Measurements from ENCODE around the gene GALNT2.

The GALNT2 gene

DNA sequence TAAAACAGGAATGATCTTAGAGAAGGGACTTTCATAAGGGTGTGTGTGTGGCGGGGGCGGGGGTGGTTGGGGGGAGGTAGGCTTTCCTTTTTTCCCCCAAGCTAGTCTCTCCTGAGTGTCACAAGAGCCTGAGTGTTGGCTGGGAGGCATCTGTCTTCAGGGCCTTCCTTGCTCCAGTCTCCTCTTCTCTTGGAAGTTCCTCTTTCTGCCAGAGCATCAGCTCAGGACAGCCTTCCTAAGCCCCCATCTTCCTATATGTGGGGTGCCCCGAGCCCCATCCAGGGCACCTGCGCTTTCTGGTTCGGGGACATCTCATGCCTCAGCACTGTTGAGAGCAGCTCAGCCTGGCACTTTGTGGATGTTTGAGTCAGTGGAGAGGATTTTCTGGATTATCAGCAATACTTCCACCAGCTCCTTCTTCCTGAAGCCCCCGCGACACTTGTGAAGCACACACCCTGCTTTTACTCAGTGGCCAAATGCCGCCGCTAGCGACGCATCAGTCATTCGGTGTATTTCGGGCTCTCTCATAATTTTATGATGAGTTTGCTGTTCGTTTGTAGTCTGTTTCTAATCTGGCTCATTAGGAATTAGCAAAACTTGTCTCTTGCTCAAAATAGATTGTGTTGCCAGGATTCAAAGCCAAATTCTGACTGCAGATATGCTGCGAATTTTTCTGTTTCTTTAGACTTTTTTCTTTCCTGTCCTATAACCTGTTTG, 61.7 kb downstream of the GALNT2 start:
- DNase-seq (ENCODE audit: low spot score) = no peak

DNA sequence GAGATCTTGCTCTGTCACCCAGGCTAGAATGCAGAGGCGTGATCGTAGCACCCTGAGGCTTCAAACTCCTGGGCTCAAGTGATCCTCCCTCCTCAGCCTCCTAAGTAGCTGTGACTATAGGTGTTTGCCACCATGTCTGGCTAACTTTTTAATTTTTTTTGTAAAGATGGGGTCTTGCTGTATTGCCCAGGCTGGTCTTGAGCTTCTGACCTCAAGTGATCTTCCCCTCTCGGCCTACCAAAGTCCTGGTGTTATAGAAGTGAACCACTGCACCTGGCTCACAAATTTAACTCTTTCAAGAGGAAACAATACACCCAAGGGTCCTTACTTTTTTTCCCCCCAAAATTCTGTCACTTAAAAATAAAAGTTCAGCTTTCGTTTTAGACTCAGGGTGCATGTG, 62.3 kb downstream of the GALNT2 start:
- no peak for DNase-seq (ENCODE audit: low spot score)

DNA sequence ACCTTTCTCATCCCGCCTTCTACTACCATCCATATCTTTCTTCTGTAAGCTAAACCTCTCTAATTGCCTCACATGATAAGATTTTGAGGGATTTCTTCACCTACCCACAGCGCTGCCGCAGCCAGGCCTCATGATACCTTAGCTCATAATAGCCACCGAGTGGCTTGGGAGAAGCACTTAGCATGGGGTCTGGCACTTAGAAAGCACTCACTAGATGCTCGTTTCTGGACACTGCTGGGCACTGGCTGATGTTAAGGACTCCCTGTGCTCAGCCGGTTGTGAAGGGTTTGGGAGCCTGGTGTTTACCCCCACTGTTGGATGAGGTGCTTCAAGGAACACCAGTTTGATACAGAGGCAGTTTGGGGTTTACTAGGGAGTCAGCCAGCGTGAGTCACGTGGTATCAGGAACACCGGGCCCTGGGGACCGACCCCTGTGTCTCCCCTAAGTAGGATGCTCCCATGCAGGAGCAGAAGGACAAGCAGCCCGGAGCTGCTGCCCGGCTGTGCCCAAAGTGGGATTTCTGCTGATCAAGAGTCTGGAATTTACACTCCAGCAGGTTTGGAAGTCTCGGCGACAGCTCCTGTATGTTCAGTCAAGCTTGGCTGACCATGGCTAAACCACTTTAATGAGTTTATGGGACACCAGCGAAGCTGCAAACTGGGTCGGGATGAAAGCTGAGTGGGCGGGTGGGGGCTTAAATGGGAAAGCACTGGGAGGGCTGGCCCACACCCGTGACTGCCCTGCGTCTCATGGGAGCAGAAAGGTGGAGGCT, 63.3 kb downstream of the GALNT2 start:
- peak; percentile 59 for DNase-seq (ENCODE audit: low spot score)

DNA sequence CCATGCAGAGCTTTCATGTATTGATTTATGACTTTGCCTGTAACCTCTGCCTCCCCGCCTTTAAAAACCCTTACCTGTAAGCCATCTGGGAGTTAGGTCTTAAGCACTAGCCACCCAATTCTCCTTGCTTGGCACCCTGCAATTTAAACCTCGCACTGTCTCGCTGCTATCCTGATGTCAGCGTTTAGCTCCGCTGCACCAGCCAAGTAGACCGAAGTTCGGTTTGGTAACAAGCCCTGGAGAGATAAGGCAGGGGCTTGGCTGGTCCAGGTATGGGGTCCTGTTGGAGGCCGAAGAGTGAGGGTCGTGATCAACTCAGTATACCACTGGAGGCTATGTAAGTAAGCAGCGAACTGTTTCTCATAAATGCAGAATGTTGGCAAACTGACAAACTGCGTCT, 64.4 kb downstream of the GALNT2 start:
- DNase-seq (ENCODE audit: low spot score) = no peak

DNA sequence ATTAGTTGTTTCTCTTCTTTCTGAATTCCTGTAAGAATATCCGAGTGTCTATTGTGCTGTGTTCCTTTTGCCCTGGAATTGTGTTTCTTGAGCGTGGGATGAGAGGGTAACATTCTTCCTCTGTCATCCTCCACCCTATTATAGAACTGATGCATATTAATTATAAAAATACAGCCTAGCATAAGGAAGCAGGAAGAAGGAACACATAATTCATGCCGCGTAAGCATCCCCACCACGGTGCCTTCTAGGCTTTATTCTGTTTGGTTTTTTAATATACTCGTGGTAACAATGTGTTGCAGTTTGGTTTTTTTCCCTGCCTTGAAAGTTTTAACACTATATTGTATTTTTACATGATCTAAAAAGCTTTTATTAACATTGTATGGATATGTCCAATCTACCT, 65.7 kb downstream of the GALNT2 start:
- no peak for DNase-seq (ENCODE audit: low spot score)

DNA sequence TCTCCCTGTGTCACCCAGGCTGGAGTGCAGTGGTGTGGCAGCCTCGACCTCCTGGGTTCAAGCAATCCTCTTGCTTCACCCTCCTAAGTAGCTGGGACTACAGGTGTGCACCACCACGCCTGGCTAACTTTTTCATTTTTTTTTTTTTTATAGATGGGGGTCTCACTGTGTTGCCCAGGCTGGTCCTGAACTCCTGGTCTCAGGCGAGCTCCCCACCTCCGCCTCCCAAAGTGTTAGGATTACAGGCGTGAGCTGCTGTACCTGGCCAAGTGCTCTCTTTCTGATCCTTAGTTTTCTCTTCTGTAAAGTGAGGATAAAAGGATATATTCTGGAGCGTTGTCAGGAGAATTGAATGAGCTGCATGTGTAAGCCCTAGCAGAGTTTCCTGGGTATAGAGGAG, 68.7 kb downstream of the GALNT2 start:
- DNase-seq (ENCODE audit: low spot score) = no peak

DNA sequence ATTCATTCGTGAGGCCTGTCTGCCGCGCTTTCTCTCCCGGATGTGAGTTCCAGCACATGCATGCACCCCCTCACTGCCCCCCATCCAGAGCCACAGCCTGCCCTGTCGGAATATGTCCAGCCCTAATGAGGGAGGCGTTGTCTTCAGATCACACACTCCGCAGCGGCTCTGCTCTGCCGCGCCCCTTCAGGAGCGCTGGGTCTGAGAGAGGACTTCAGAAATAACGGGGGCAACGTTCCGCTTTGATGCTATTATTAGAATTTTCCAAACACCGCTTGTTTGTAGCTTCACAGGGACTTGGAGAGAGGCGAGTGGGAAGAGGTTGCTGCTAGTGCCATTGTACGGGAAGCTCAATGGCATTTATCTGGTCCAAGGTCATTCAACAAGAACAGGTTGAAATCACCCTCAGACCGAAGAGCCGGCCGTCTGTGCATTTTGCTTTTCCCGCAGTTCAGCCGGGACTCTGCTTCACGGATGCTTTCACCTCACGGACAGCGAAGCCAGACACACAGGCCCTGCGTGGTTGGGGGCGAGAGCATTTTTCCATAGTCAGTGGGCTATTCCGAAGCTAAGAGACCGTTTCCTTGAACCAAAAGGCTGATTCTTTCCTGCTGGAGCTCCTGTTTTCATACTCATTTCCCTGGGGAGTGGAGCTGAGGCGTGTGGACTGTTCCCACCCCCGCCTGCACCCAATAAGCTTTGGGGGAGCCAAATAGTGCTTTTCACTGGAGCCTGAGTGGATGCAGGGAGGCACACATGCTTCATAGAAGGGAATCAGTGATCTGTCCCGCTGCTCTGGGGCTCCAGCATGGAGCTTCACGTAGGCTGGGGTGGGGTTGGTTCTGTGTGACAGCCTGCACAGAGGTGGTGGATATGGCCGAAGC, 69.7 kb downstream of the GALNT2 start:
- no peak for DNase-seq (ENCODE audit: low spot score)

DNA sequence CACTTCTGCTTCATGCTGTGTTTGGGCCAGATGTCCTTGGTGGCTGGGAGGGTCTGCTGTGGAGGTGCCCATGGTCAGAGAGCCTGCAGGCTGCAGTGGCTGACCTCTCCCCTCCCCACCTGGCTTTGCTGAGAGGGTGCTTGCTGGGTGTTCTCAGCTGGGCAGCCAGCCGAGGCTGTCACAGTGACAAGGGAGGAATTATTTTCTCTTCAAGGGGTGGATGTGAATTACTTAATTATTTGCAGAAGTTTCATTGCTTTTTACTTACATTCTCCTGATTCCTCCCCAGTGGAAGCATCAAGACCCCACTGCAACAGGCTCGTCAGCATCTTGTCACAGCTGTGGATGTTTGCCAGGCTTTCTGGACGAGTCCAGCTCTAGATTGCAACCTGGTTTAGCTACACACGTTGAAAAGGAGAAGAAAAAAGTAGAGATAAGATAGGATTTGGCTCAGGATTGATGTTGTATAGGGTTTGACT, 70.3 kb downstream of the GALNT2 start:
- no peak for DNase-seq (ENCODE audit: low spot score)

DNA sequence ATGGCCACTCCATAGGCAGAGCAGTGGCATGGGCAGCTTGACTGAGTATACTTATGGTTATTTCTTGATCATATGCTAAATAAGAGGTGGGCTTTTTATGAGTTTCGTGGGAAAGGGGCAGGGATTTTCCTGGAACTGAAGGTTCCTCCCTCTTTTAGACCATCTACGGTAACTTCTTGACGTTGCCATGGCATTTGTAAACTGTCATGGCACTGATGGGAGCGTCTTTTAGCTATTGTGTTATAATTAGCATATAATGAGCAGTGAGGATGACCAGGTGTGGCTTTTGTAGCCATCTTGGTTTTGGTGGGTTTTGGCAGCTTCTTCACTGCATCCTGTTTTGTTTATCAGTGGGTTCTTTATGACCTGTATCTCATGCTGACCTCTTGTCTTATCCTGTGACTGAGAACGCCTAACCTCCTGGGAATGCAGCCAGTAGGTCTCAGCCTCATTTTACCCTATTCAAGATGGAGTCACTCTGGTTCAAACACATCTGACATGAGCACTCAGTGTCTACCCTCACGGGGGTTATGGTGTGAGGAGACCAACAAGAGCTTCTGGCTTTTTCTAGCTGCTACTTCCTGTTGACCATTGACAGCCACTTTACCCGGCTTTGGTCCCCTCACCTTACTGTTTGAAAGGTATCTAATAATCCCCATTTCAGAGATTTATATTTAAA, 71.7 kb downstream of the GALNT2 start:
- DNase-seq (ENCODE audit: low spot score) = no peak

DNA sequence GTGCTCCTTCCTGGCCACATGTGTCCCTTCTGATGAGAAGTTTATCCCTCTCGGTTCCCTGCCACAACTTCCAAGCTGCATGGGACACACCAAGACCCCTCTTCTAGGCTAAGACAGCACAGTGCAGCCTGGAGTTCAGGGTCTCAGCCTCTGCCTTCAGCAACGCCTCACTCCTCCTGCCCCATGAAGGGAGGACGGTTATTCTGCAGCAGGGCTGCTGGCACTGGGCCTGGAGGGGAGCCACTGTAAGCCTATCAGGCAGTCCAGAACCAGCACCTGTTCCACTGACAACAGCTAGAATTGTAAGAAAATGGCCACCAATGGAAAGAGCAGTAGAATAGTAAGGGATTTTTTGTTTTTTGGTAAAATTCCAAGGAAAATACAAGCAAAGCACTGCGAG, 72.3 kb downstream of the GALNT2 start:
- no peak for DNase-seq (ENCODE audit: low spot score)

DNA sequence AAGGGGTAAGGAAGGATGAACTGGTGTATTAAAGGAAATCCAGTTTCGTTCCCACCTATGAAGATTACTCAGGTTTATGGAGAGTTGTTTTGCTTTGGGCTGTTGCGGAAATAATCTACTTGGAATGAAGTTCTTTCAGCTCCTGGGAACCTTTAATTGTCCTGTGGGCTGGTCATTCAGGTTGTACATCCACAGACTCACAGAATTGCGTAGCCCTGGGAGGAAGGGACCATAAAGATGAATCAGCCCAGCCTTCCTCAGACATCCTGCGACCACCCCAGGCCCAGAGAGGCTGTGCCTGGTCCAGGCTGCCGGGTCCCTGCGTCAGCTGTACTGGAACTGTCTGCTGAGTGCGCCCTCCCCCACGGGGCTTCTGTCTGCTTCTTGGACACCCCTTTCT, 72.7 kb downstream of the GALNT2 start:
- DNase-seq (ENCODE audit: low spot score) = no peak

DNA sequence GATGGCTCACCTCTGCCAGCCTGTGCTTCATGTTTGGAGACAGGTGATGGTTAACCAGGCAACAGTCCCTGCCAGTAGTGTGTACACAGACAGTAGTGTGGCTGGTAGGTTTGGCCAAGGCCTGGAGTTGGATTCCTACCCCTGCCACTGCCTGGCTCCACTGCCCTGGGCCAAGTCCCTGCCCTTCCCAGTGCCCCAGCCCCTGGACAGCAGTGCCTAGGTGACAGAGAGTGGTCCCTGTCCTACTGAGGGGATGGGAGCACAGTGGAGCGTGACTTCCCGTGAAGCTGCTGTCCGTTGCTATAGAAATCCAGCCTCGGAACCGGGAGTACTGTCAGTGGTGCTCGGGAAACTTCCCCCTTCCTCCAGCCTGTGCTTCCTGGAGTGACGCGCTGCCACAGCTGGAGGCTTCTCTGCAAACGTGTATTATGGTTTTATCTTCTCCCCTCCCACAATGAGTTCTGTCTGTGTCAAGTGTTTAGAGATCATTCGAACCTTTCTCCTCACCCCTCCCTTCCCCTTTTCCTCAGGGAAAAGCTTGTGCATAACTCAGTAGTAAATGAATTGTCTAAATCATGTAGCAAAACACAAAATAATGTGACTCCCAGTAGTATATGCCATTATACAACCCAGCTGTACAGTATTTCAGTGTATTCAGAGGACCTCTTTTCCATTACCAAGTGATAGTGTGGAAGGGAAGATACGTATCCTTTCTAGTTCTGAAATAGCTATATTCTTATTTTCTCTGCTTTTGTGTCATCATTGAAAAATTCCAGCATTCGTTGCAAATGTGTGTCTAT, 73.4 kb downstream of the GALNT2 start:
- DNase-seq (ENCODE audit: low spot score) = no peak

DNA sequence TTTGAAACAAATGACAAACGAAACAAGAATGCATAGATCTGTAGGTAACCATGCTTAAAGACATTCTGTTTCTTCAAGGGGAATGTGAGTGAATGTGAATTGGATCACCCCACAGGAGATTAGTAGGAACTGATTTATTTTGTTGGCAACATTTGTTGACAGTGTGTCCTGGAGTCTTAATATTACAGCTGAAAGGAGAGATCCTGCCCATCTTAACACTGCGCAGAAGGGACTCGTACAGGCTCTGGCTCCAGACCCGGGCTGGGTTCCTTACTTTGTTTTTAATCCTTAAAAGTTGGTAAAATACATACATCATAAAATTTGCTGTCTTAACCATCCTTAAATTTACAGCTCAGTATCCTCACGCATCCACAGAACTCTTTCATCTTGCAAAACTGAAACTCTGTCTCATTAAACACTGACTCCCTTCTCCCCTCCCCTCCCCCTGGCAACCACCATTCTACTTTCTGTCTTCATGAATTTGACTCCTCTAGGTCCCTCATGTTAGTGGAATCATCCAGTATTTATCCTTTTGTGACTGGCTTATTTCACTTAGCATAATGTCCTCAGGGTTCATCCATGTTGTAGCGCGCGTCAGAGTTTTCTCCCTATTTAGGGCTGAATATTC, 74.1 kb downstream of the GALNT2 start:
- DNase-seq (ENCODE audit: low spot score) = no peak

DNA sequence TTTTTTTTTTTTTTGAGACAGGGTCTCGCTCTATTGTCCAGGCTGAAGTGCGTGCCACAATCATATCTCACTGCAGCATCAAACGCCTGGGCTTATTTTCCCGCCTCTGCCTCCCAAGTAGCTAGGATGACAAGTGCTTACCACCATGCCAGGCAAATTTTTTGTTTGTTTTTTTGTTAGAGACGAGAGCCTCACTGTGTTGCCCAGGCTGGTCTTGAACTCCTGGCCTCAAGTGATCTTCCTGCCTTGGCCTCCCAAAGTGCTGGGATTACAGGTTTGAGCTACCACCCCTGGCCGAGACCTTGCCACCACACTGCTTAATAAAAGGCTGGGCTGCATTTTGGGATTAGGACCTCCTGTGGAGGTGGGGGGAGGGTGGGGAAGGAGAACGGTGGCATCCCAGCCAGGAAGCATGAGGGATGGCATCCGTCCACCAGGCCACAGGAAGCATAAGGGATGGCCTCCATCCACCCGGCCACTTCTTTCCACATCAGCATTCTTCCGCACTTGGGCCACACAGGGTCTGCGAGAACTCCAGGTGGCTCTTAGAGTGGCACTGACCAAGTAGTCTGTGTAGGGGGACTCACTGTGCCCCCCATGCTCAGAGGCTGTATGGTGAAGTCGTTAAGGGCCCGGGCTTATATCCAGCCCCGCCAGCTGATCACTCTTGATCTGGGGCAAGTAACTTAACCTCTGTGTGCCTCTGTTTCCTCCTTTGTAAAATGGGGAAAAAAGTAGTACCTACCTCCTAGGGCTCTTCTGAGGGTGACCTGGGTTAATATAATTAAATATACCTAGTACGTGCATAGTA, 75.0 kb downstream of the GALNT2 start:
- no peak for DNase-seq (ENCODE audit: low spot score)

DNA sequence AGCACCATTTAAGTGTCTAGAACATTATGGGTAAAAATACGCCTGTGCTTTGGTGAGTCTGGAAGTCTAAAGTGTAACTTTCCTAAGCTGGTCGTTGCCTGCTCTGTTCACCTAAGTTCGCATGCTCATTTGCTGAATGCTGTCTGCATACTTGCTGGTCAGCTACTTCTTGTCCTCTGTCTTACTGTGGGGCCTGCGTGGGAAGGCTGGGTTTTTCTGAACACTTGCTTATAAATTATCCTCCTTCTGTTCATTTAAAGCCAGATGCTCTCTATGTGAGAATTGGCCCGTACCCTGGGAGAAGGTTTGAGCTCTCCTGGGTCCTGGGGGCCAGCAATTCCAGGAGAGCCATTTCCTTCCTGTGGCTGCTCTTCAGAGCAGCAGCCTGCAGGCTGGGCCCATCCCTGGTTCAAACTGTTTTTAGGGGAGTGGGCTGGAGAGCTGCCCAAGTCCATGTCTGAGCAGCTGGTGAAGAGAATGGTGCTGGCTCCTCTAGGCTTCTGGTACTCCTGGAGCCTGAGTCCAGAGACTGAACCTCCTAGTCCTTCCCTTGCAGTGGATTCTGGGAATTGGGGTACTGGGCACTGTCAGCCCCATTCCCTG, 75.7 kb downstream of the GALNT2 start:
- no peak for DNase-seq (ENCODE audit: low spot score)

DNA sequence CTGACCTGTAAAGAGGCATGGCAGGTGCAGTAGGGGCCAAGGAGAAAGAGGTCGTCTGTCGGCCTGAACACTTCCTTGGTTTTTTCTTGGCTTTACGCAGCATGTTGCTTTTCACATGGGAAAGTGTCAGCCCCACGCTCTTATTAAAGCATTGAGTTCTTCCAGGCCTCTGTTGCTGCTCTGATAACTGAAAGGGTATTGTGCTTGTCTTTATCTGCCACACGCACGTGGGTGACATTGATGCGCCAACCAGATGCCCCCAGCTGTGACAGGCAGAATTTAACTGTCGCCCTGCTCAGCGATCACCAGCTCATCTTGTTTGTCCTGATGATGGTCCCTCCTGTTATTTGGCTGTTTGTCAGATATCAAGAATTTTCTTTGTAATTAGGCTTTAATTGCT, 76.5 kb downstream of the GALNT2 start:
- peak; percentile 90 for DNase-seq (ENCODE audit: low spot score)

DNA sequence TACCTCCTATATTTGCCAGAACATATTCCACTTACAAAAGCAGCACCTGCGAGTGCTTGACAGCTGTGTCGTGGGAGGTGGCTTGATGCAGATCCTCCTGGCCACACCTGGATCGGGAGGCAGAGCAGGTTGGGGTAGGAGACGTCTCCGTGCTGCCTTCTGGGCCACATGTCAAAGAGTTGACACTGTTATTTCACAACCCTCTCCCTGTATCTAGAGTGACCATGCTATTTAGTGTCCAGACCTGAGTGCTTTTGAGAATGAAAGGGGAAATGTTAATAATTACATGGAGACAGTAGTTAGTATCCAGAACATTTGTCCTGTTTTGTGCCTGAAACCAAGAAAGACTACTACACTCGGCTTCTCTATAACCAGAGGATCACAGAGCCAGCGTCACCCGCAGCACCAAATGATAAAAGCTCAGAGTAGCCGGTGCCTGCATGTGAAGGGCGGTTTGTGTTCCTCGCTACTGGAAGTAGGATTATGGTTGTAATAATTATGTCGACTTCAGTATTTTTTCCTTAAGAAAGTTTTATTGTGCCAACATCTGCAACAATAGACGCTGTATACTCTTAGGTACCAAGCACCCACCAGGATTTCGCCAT, 77.1 kb downstream of the GALNT2 start:
- no peak for DNase-seq (ENCODE audit: low spot score)

DNA sequence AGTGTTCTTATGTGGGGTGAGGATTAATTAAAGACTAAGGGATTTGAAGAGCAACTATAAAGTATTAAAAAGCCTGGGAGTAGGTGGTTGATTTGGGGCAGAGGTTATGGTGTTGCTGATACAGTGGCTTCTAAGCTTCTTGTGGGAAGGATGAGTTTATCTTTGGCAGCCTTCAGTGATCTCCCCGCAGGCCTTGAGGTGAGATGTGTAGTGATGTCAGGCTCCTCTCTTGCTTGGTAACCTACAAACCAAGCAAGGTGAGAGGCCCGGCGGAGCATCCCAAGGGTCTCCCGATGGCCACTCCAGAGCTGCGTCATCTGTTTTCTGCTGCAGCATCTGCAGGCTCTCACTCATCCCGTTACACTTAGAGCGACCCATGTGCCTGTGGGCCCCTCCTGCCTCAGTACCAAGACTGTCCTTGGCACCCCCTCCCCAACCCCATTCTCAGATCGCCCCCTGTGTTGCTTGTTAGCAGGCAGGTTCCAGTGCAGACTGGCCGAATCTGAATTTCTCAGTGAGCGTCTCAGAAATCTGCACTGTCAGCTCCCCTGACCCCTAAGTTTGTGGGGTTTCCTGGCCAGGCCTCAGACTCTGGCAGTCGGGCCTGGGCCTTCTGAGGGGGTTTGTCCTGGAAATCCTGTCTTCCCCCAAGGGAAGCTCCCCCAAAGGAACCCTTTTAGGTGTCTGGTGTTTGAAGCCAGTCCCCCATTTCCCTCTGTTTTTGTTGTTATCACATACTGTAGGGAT, 77.9 kb downstream of the GALNT2 start:
- DNase-seq (ENCODE audit: low spot score) = peak; percentile 26

All from SK-N-DZ (cell line).